ENCODE data around the gene FKBP4. TPM values are rescaled to one million over a fixed set of nuclear protein-coding genes. Genes with fewer than 3 reads are reported as not detected.

FKBP4 gene
- total RNA-seq, 2 donors from 2014 or later, result 139 to 253 TPM

- no peak for TF ChIP-seq CTCF (conservative IDR thresholded peaks at IDR 0.05)
- no peak overlapping the region for H3K4me3 Mint-ChIP-seq
- Histone ChIP-seq H3K4me3 (ENCODE audit: low read length) (no peak overlapping the region), H3K36me3 (ENCODE audit: control insufficient read depth, insufficient read depth, low read length) (no peaks in the 10 kb centered on the region), H3K27ac (ENCODE audit: low read depth, low read length) (peak overlapping the region; percentile 47), H3K9me3 (ENCODE audit: control insufficient read depth, low read length) (no peaks in the 10 kb centered on the region), H3K9ac (ENCODE audit: extremely low read depth, low read length, poor library complexity, severe bottlenecking) (no peak overlapping the region), H3K27me3 (ENCODE audit: control insufficient read depth, insufficient read depth, low read length, poor library complexity, severe bottlenecking) (no peaks in the 10 kb centered on the region), H3K4me1 (ENCODE audit: control insufficient read depth, insufficient read depth, low read length) (peaks cover 5% of the 10 kb centered on the region)
- 43 to 69% methylated on average over 1 to 6 of the region's 6 CpGs for WGBS, 2 experiments (ENCODE audit: insufficient coverage in 1 of 2, insufficient read length in 1 of 2)
- peaks cover 16% of the 10 kb centered on the region for H3K4me1 Mint-ChIP-seq
- peaks cover 4% of the 10 kb centered on the region for H3K36me3 Mint-ChIP-seq (ENCODE audit: low read depth)
- no peak overlapping the region for H3K27ac Mint-ChIP-seq
- peak; percentile 70 for DNase-seq
- no peaks in the 10 kb centered on the region for H3K9me3 Mint-ChIP-seq
- H3K27me3 Mint-ChIP-seq (ENCODE audit: insufficient read depth), result peaks cover 8% of the 10 kb centered on the region
These were observed 50.5 kb downstream of the FKBP4 start for GRCh38 chr12:2845280-2845679.

- no peak overlapping the region for H3K9ac ChIP-seq (ENCODE audit: extremely low read depth, low read length, poor library complexity, severe bottlenecking)
- no peak for DNase-seq
- H3K27me3 ChIP-seq (ENCODE audit: control insufficient read depth, insufficient read depth, low read length, poor library complexity, severe bottlenecking), result no peaks in the 10 kb centered on the region
- no peak overlapping the region for H3K4me3 ChIP-seq (ENCODE audit: low read length)
- TF ChIP-seq CTCF (conservative IDR thresholded peaks at IDR 0.05), result no peak
- Mint-ChIP-seq H3K9me3 (no peaks in the 10 kb centered on the region), H3K27me3 (ENCODE audit: insufficient read depth) (peaks cover 15% of the 10 kb centered on the region), H3K4me3 (no peak overlapping the region), H3K27ac (no peak overlapping the region), H3K36me3 (ENCODE audit: low read depth) (no peaks in the 10 kb centered on the region), H3K4me1 (peaks cover 5% of the 10 kb centered on the region)
- no peaks in the 10 kb centered on the region for H3K9me3 ChIP-seq (ENCODE audit: control insufficient read depth, low read length)
- H3K4me1 ChIP-seq (ENCODE audit: control insufficient read depth, insufficient read depth, low read length), result no peaks in the 10 kb centered on the region
- WGBS, 2 experiments (ENCODE audit: insufficient coverage in 1 of 2, insufficient read length in 1 of 2), result 100% methylated on average over 3 of the region's 3 CpGs; no CpG with 5 or more reads in 1 of the 2 experiments
- no peak overlapping the region for H3K27ac ChIP-seq (ENCODE audit: low read depth, low read length)
- H3K36me3 ChIP-seq (ENCODE audit: control insufficient read depth, insufficient read depth, low read length), result no peaks in the 10 kb centered on the region
These were observed 57.2 kb downstream of the FKBP4 start for GRCh38 chr12:2851931-2852330.

- H3K4me3 Mint-ChIP-seq, result no peak overlapping the region
- peaks cover 8% of the 10 kb centered on the region for H3K4me1 Mint-ChIP-seq
- peaks cover 10% of the 10 kb centered on the region for H3K27me3 Mint-ChIP-seq (ENCODE audit: insufficient read depth)
- H3K36me3 Mint-ChIP-seq (ENCODE audit: low read depth), result peaks cover 10% of the 10 kb centered on the region
- 15 to 19% methylated on average over 7 to 10 of the region's 11 CpGs for WGBS, 2 experiments (ENCODE audit: insufficient coverage in 1 of 2, insufficient read length in 1 of 2)
- Histone ChIP-seq H3K9ac (ENCODE audit: extremely low read depth, low read length, poor library complexity, severe bottlenecking) (no peak overlapping the region), H3K4me1 (ENCODE audit: control insufficient read depth, insufficient read depth, low read length) (no peaks in the 10 kb centered on the region), H3K27ac (ENCODE audit: low read depth, low read length) (no peak overlapping the region), H3K9me3 (ENCODE audit: control insufficient read depth, low read length) (no peaks in the 10 kb centered on the region), H3K36me3 (ENCODE audit: control insufficient read depth, insufficient read depth, low read length) (peaks cover 10% of the 10 kb centered on the region), H3K27me3 (ENCODE audit: control insufficient read depth, insufficient read depth, low read length, poor library complexity, severe bottlenecking) (no peaks in the 10 kb centered on the region), H3K4me3 (ENCODE audit: low read length) (no peak overlapping the region)
- no peaks in the 10 kb centered on the region for H3K9me3 Mint-ChIP-seq
- DNase-seq, result peak; percentile 99
- peak; percentile 100 for TF ChIP-seq CTCF (conservative IDR thresholded peaks at IDR 0.05)
- H3K27ac Mint-ChIP-seq, result peak overlapping the region; percentile 41
These were observed 58.9 kb downstream of the FKBP4 start for GRCh38 chr12:2853626-2854025.

Other genes starting within 250 kb of the FKBP4 start
- 10 to 100 TPM; 22.5 to 59.5 TPM for gene ITFG2, start 17.7 kb downstream of the FKBP4 start, total RNA-seq
- gene NRIP2, start 40.1 kb downstream of the FKBP4 start, total RNA-seq, result not detected
- gene TEX52, start 62.1 kb downstream of the FKBP4 start, total RNA-seq, result under 1 TPM; 0.22 to 0.29 TPM
- gene FOXM1, start 82.2 kb downstream of the FKBP4 start, total RNA-seq, result 100 to 1,000 TPM in 1 of 2 donors, 10 to 100 TPM in 1; 93.9 to 147 TPM
- gene RHNO1, start 82.3 kb downstream of the FKBP4 start, total RNA-seq, result 10 to 100 TPM; 64.9 to 70.0 TPM
- gene TULP3, start 95.9 kb downstream of the FKBP4 start, total RNA-seq, result 10 to 100 TPM; 28.1 to 47.9 TPM
- 10 to 100 TPM; 35.7 to 82.5 TPM for gene TEAD4, start 164.4 kb downstream of the FKBP4 start, total RNA-seq

All from endodermal cell (in vitro differentiated cells).